Epithelial cell of esophagus (primary cell): ENCODE measurements around the gene ZBTB20.

Source experiments
- DNase-seq: peaks from one replicate; pipeline ENCODE4 v3.0.0; 2010; ENCODE audit warnings: low read depth
- H3K4me3 ChIP-seq: 2 replicates; pipeline ENCODE4 v1.5.1; 2011; ENCODE audit warnings: mild to moderate bottlenecking, low read length, control low read depth
- CTCF ChIP-seq: IDR thresholded peaks from 2 replicates; pipeline ENCODE4 v1.5.1; 2011; ENCODE audit warnings: low read depth, mild to moderate bottlenecking, low read length, control low read depth, inconsistent platforms; ENCODE audit not compliant: insufficient read depth; ENCODE audit errors: missing control alignments

Gene ZBTB20

GRCh38 chr3:114508976-114509375 lies 638.1 kb downstream of the ZBTB20 start:
- DNase-seq, result no peak
- TF ChIP-seq CTCF, result no peak
- no peak overlapping the region for H3K4me3 ChIP-seq

- no peak for DNase-seq
- no peak for TF ChIP-seq CTCF
- no peak overlapping the region for H3K4me3 ChIP-seq
These were observed 638.9 kb downstream of the ZBTB20 start for GRCh38 chr3:114508208-114508607.

- no peak overlapping the region for H3K4me3 ChIP-seq
- no peak for DNase-seq
- no peak for TF ChIP-seq CTCF
These were observed 640.3 kb downstream of the ZBTB20 start for GRCh38 chr3:114506591-114507300.

GRCh38 chr3:114504941-114505628 lies 642.0 kb downstream of the ZBTB20 start:
- no peak overlapping the region for H3K4me3 ChIP-seq
- no peak for TF ChIP-seq CTCF
- DNase-seq, result peak; percentile 23

GRCh38 chr3:114502204-114502603 lies 644.9 kb downstream of the ZBTB20 start:
- H3K4me3 ChIP-seq, result no peak overlapping the region
- TF ChIP-seq CTCF, result no peak
- no peak for DNase-seq

GRCh38 chr3:114499976-114500375 lies 647.1 kb downstream of the ZBTB20 start:
- no peak overlapping the region for H3K4me3 ChIP-seq
- no peak for TF ChIP-seq CTCF
- no peak for DNase-seq
